H1 (cell line): ENCODE results near the gene NPTX1. TPM values are rescaled to one million over a fixed set of nuclear protein-coding genes. Genes with fewer than 3 reads are reported as not detected.
A peak's percentile ranks its signal among the peaks of the same experiment; 100 is the strongest.

ENCODE experiments used
- CTCF ChIA-PET: fragments of 300-600 bp; sonication (Branson Sonifier 250); formaldehyde crosslinking; loops from one replicate; lab custom pipeline; 2021; ENCODE audit not compliant: partially characterized antibody; lab: Charles Lee
- POLR2A ChIA-PET: fragments of 300-600 bp; sonication (Branson Sonifier 250); formaldehyde crosslinking; loops from one replicate; lab custom pipeline; 2021; ENCODE audit warnings: inconsistent platforms; ENCODE audit not compliant: partially characterized antibody; lab: Charles Lee
- DNase-seq, 2 experiments: peaks; one replicate each; pipeline versions ENCODE4 v3.0.0 to v3.0.0-alpha.2; 2010 to 2022; ENCODE audit warnings: low spot score in 2 of 2, low read depth in 1 of 2, mixed read lengths in 1 of 2
- FAIRE-seq: peaks from 2 replicates; lab custom pipeline; 2011; peaks lifted over from hg19 to GRCh38; lab: Jason Lieb, UNC
- H2AFZ ChIP-seq: 2 replicates; pipeline ENCODE4 v1.8.1; 2012; ENCODE audit warnings: low read length, inconsistent platforms
- H2AK5ac ChIP-seq: 2 replicates; pipeline ENCODE4 v1.6.1; 2013; ENCODE audit warnings: low read depth, low read length
- H2BK120ac ChIP-seq: replicated peaks from 2 replicates; pipeline ENCODE3; 2013; ENCODE audit warnings: low read depth, low read length, inconsistent platforms
- H2BK12ac ChIP-seq: 2 replicates; pipeline ENCODE4 v1.6.1; 2013; ENCODE audit warnings: low read depth, low read length
- H2BK15ac ChIP-seq: 2 replicates; pipeline ENCODE4 v1.6.1; 2013; ENCODE audit warnings: low read length
- H2BK20ac ChIP-seq: 2 replicates; pipeline ENCODE4 v1.6.1; 2013; ENCODE audit warnings: low read length
- H2BK5ac ChIP-seq: 2 replicates; pipeline ENCODE4 v1.6.1; 2013; ENCODE audit warnings: low read depth, low read length
- H3K14ac ChIP-seq: 2 replicates; pipeline ENCODE4 v1.6.1; 2013; ENCODE audit warnings: inconsistent platforms; ENCODE audit not compliant: insufficient read length
- H3K18ac ChIP-seq: 2 replicates; pipeline ENCODE4 v1.6.1; 2013; ENCODE audit warnings: low read length; ENCODE audit errors: extremely low read depth
- H3K23ac ChIP-seq: 2 replicates; pipeline ENCODE4 v1.6.1; 2013; ENCODE audit warnings: inconsistent platforms; ENCODE audit not compliant: insufficient read length
- H3K23me2 ChIP-seq: 2 replicates; pipeline ENCODE4 v1.6.1; 2013; ENCODE audit warnings: low read depth, low read length
- H3K27ac ChIP-seq: 2 replicates; pipeline ENCODE4 v1.6.1; 2011; ENCODE audit warnings: low read depth, low read length, inconsistent platforms
- H3K27me3 ChIP-seq, 4 experiments: replicated peaks in 1 of 4; 1 replicate in 1 of 4; 2 replicates in 3 of 4; pipeline versions ENCODE4 v1.6.1 to v1.8.1; 2011 to 2013; ENCODE audit warnings: low read length in 3 of 4, mild to moderate bottlenecking in 3 of 4, inconsistent platforms in 2 of 4, mixed read lengths in 2 of 4, moderate library complexity in 1 of 4; ENCODE audit not compliant: control insufficient read depth in 3 of 4, insufficient read depth in 3 of 4; ENCODE audit errors: extremely low read depth in 1 of 4
- H3K36me3 ChIP-seq, 4 experiments: 2 replicates each; pipeline versions ENCODE4 v1.6.1 to v1.8.1; 2011 to 2013; ENCODE audit warnings: mild to moderate bottlenecking in 4 of 4, low read length in 3 of 4, moderate library complexity in 2 of 4, control low read depth in 1 of 4, inconsistent platforms in 1 of 4; ENCODE audit not compliant: insufficient read depth in 4 of 4, control insufficient read depth in 2 of 4
- H3K4ac ChIP-seq: replicated peaks from 2 replicates; pipeline ENCODE3; 2013; ENCODE audit warnings: low read length, low read depth, mixed read lengths, inconsistent platforms; ENCODE audit not compliant: insufficient read length
- H3K4me1 ChIP-seq, 4 experiments: replicated peaks in 1 of 4; 1 replicate in 1 of 4; 2 replicates in 3 of 4; pipeline versions ENCODE4 v1.6.1 to v1.8.1; 2011 to 2013; ENCODE audit warnings: low read length in 3 of 4, inconsistent platforms in 2 of 4, mixed read lengths in 1 of 4; ENCODE audit not compliant: insufficient read depth in 4 of 4, control insufficient read depth in 3 of 4
- H3K4me2 ChIP-seq, 2 experiments: 2 replicates each; pipeline versions ENCODE4 v1.6.1 to v1.8.1; 2011 to 2013; ENCODE audit warnings: low read depth in 2 of 2, low read length in 2 of 2, control low read depth in 1 of 2, inconsistent platforms in 1 of 2, mild to moderate bottlenecking in 1 of 2; ENCODE audit not compliant: insufficient read depth in 1 of 2
- H3K4me3 ChIP-seq, 4 experiments: fragments of 200-600, 300-600 bp in 1 of 4; sonication (generic), shearing (Covaris generic), sonication (Bioruptor Twin) in 1 of 4; 2 replicates each; pipeline versions ENCODE4 v1.5.1 to v1.8.1; 2011 to 2016; ENCODE audit warnings: low read length in 4 of 4, low read depth in 3 of 4, control low read depth in 2 of 4, inconsistent platforms in 2 of 4, mild to moderate bottlenecking in 2 of 4, mixed read lengths in 1 of 4, moderate library complexity in 1 of 4; ENCODE audit not compliant: insufficient read depth in 2 of 4; ENCODE audit errors: extremely low read depth in 1 of 4
- H3K56ac ChIP-seq: replicated peaks from 2 replicates; pipeline ENCODE3; 2013; ENCODE audit warnings: low read depth, mild to moderate bottlenecking, mixed read lengths, low read length, inconsistent platforms; ENCODE audit not compliant: insufficient read length
- H3K79me1 ChIP-seq: 2 replicates; pipeline ENCODE4 v1.6.1; 2013; ENCODE audit warnings: low read depth, low read length, control low read depth
- H3K79me2 ChIP-seq, 2 experiments: 2 replicates each; pipeline versions ENCODE4 v1.6.1 to v1.8.1; 2012 to 2013; ENCODE audit warnings: low read length in 2 of 2, mild to moderate bottlenecking in 2 of 2, inconsistent platforms in 1 of 2; ENCODE audit not compliant: insufficient read depth in 2 of 2, control insufficient read depth in 1 of 2
- H3K9ac ChIP-seq, 4 experiments: replicated peaks in 1 of 4; 1 replicate in 1 of 4; 2 replicates in 3 of 4; pipeline versions ENCODE4 v1.6.1 to v1.8.1; 2011 to 2013; ENCODE audit warnings: low read depth in 3 of 4, low read length in 3 of 4, control low read depth in 2 of 4, mild to moderate bottlenecking in 2 of 4, moderate library complexity in 2 of 4, inconsistent platforms in 1 of 4; ENCODE audit errors: extremely low read depth in 1 of 4
- H3K9me3 ChIP-seq, 2 experiments: 2 replicates each; pipeline versions ENCODE4 v1.6.1 to v1.8.1; 2012 to 2013; ENCODE audit warnings: mild to moderate bottlenecking in 2 of 2, moderate library complexity in 2 of 2, control low read depth in 1 of 2, inconsistent platforms in 1 of 2, low read depth in 1 of 2, low read length in 1 of 2, mixed read lengths in 1 of 2; ENCODE audit not compliant: insufficient read depth in 2 of 2
- H4K20me1 ChIP-seq, 2 experiments: replicated peaks in 1 of 2; 2 replicates each; pipeline versions ENCODE3 to v1.8.1; 2011 to 2013; ENCODE audit warnings: inconsistent platforms in 2 of 2, low read length in 2 of 2, mild to moderate bottlenecking in 1 of 2; ENCODE audit not compliant: insufficient read depth in 2 of 2, control insufficient read depth in 1 of 2
- H4K5ac ChIP-seq: 2 replicates; pipeline ENCODE4 v1.6.1; 2013; ENCODE audit warnings: low read length, low read depth, mixed read lengths, inconsistent platforms; ENCODE audit not compliant: insufficient read length
- H4K8ac ChIP-seq: 2 replicates; pipeline ENCODE4 v1.8.0; 2013; ENCODE audit warnings: mild to moderate bottlenecking, moderate library complexity, low read length, inconsistent platforms; ENCODE audit not compliant: insufficient read depth; ENCODE audit errors: extremely low read depth
- H4K91ac ChIP-seq: replicated peaks from 2 replicates; pipeline ENCODE3; 2013; ENCODE audit warnings: low read length, mixed read lengths, inconsistent platforms; ENCODE audit not compliant: insufficient read length
- EZH2 ChIP-seq: fragments of 200-600 bp; sonication (generic); IDR thresholded peaks from 2 replicates; pipeline ENCODE4 v1.7.1; 2012; ENCODE audit warnings: low read depth, mild to moderate bottlenecking, moderate library complexity, low read length, inconsistent platforms; ENCODE audit not compliant: severe bottlenecking
- FOSL1 ChIP-seq: IDR thresholded peaks from 2 replicates; pipeline ENCODE4 v1.6.1; 2011; ENCODE audit warnings: mild to moderate bottlenecking, low read depth, low read length, moderate library complexity; ENCODE audit not compliant: insufficient read depth
- RNF2 ChIP-seq: fragments of 200-900, 300-1000 bp; sonication (generic); IDR thresholded peaks from 2 replicates; pipeline ENCODE4 v1.7.1; 2016; ENCODE audit warnings: borderline replicate concordance, low read depth, mild to moderate bottlenecking, antibody characterized with exemption, low read length; ENCODE audit not compliant: poor library complexity, severe bottlenecking; ENCODE audit errors: missing control alignments
- SIRT6 ChIP-seq: IDR thresholded peaks from one replicate; pipeline ENCODE4 v1.7.1; 2012; ENCODE audit warnings: low read length, inconsistent platforms
- SP2 ChIP-seq: IDR thresholded peaks from 2 replicates; pipeline ENCODE4 v1.6.1; 2012; ENCODE audit warnings: mild to moderate bottlenecking, low read length, inconsistent platforms
- SUZ12 ChIP-seq: fragments of 200-600 bp; sonication (generic); IDR thresholded peaks from 2 replicates; pipeline ENCODE4 v1.6.1; 2012; ENCODE audit warnings: mild to moderate bottlenecking, inconsistent platforms, low read length, moderate library complexity, mixed read lengths
- TEAD4 ChIP-seq: IDR thresholded peaks from 2 replicates; pipeline ENCODE4 v1.6.1; 2012; ENCODE audit warnings: low read depth, low read length, inconsistent platforms, mixed read lengths
- WGBS, 2 experiments: shearing (Covaris generic) in 1 of 2; methylation state at CpG; one replicate each; pipeline versions ENCODE4 v1.1.6 to v1.1.7; 2013 to 2015; ENCODE audit warnings: low lambda C conversion rate in 2 of 2, mixed read lengths in 2 of 2, inconsistent platforms in 1 of 2, low coverage in 1 of 2, missing lambda C conversion rate in 1 of 2; ENCODE audit not compliant: insufficient replicate concordance in 2 of 2, insufficient coverage in 1 of 2, insufficient read length in 1 of 2; ENCODE audit errors: extremely low coverage in 1 of 2, missing lambda C conversion rate in 1 of 2; 5-methylcytosine and 5-hydroxymethylcytosine counted together
- polyA plus RNA-seq, 7 experiments: library from polyadenylated mRNA; depleted of rRNA in 3 of 7; stranded (reverse) in 5 of 7; unstranded in 2 of 7; fragments of >200 nt in 5 of 7; fragments of 200-250 nt in 2 of 7; gene quantifications; 1 replicate in 5 of 7; 2 replicates in 1 of 7; 4 replicates in 1 of 7; pipeline versions ENCODE4 v1.2.1 to v1.2.3, GENCODE V29; 2011 to 2013; ENCODE audit warnings: missing spikeins in 2 of 7, mixed read lengths in 2 of 7
- total RNA-seq: library from RNA; stranded (reverse); fragmentation: NEBNext Ultra II Directional; extraction: Animal tissue kit (Norgen Biotek cat#: 25700); gene quantifications from 2 replicates; pipeline ENCODE4 v1.2.1, GENCODE V29; 2021
- TF ChIP-seq, protein P1 (sequence below): IDR thresholded peaks from 2 replicates; pipeline ENCODE4 v1.6.1; 2012; ENCODE audit warnings: inconsistent platforms

NPTX1 gene
- total and polyA plus RNA-seq, 2 of the 8 experiments (the other 6 are each of a cell fraction or from before 2014, with no cell fraction given), result 12.0 to 17.9 TPM

DNA sequence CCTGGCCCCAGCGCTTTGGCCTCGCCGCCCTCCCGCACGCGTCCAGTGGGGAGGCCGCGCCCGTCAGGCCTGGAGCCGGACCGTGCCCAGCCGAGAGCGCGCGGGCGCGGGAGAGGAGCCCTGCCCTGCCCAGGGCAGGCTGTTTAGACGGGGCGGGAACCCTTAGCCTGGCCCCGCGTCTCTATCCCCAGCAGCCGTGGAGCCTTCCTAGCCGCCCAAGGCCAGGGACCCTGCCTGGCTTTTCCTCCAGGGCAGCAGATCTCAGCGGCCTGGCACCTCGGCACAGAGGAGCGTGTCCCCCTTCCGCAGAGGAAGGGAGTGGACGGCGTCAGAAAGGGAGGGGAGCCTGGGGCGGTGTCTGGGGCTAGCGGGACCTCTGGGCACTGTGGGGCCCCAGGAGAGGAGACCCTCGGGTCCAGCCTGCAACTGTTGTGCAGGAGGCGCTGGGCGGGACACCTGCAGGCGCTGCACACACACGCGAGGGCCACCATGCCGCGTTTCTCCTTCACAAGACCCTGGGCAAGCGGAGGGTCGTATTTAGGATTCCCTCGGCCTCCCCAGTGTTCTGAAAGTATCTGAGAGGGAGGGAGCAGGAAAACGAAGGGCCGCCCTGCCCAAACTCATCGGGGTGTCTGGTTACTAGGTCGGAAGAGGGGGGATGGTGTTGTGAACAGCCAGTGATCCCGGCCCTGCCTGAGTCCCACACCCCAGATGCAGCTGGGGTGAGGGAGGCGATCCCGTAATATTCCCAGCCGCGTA is 2.3 kb upstream of the NPTX1 start:
- no peaks in the 10 kb centered on the region for H3K79me1 ChIP-seq
- no peak for DNase-seq
- H3K4me2 ChIP-seq, result peak overlapping the region; percentile 80 to 91
- peak overlapping the region; percentile 16 to 60 (median 31) for H3K4me3 ChIP-seq
- ChIA-PET CTCF (interaction anchor here (0.8 to 1.3 kb wide), 4 partner anchors 9 to 20 kb away, joined by 3 to 5 read pairs (median 4); no protein-coding TSS in a partner anchor), POLR2A (interaction anchor here (0.7 to 1.5 kb wide), 4 partner anchors 10 to 36 kb away, joined by 3 to 6 read pairs (median 4); no protein-coding TSS in a partner anchor)
- H3K18ac ChIP-seq, result peak overlapping the region; percentile 48
- no peak overlapping the region for H3K56ac ChIP-seq
- H3K14ac ChIP-seq, result no peak overlapping the region
- H3K23ac ChIP-seq, result no peak overlapping the region
- whole genome bisulfite sequencing, 2 experiments, result 9% methylated on average over 41 of the region's 51 CpGs; no CpG with 5 or more reads in 1 of the 2 experiments
- peaks cover 73 to 95% (median 89%) of the 10 kb centered on the region in 4 experiments for H3K27me3 ChIP-seq
- no peak overlapping the region for H2BK15ac ChIP-seq
- H3K36me3 ChIP-seq, result peaks cover 0 to 7% (median 0%) of the 10 kb centered on the region in 4 experiments; a peak in 1 of 8 replicates
- no peak overlapping the region for H4K91ac ChIP-seq
- H3K79me2 ChIP-seq, result no peaks in the 10 kb centered on the region
- H2AK5ac ChIP-seq, result no peak overlapping the region
- FAIRE-seq, result no peak
- peaks cover 3 to 17% of the 10 kb centered on the region in 2 experiments for H4K20me1 ChIP-seq
- H2BK120ac ChIP-seq, result no peak overlapping the region
- no peak overlapping the region for H3K9ac ChIP-seq
- no peak overlapping the region for H3K27ac ChIP-seq
- peaks cover 0 to 34% (median 11%) of the 10 kb centered on the region in 4 experiments; a peak in 5 of 7 replicates for H3K4me1 ChIP-seq
- H2AFZ ChIP-seq, result no peak overlapping the region
- H2BK5ac ChIP-seq, result no peak overlapping the region
- H3K23me2 ChIP-seq, result peaks cover 15% of the 10 kb centered on the region
- 0 out of 2 replicates have a peak overlapping the region, but pooled peaks have one; percentile 27 for H2BK12ac ChIP-seq
- H3K4ac ChIP-seq, result no peak overlapping the region
- H4K8ac ChIP-seq, result peak overlapping the region; percentile 79; the same call in 1 of the 2 replicates
- H3K9me3 ChIP-seq, result no peaks in the 10 kb centered on the region
- no peak overlapping the region for H2BK20ac ChIP-seq
- H4K5ac ChIP-seq, result no peak overlapping the region
- no peak for TF ChIP-seq TEAD4
- TF ChIP-seq, protein P1, sequence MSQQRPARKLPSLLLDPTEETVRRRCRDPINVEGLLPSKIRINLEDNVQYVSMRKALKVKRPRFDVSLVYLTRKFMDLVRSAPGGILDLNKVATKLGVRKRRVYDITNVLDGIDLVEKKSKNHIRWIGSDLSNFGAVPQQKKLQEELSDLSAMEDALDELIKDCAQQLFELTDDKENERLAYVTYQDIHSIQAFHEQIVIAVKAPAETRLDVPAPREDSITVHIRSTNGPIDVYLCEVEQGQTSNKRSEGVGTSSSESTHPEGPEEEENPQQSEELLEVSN, result peak; percentile 14; the same call in 1 of the 2 replicates
- TF ChIP-seq SUZ12, result peak; percentile 88
- TF ChIP-seq FOSL1, result no peak
- no peak for TF ChIP-seq SP2
- peak; percentile 93 for TF ChIP-seq RNF2
- TF ChIP-seq EZH2, result peak; percentile 93
- no peak for TF ChIP-seq SIRT6
